Neuron (in vitro differentiated cells): ENCODE data around the gene NECAB3.

Experiments used
- H2AFZ ChIP-seq: one replicate; pipeline ENCODE4 v1.6.1; 2013; ENCODE audit warnings: low read depth, mild to moderate bottlenecking, inconsistent platforms, low read length, moderate library complexity
- H3K27me3 ChIP-seq: one replicate; pipeline ENCODE4 v1.6.1; 2013; ENCODE audit warnings: low read length; ENCODE audit not compliant: insufficient read depth
- H3K36me3 ChIP-seq: one replicate; pipeline ENCODE4 v1.6.1; 2013; ENCODE audit warnings: low read length; ENCODE audit not compliant: insufficient read depth
- H3K4me1 ChIP-seq: one replicate; pipeline ENCODE4 v1.6.1; 2013; ENCODE audit warnings: low read length; ENCODE audit not compliant: insufficient read depth
- H3K4me3 ChIP-seq: 2 replicates; pipeline ENCODE4 v1.5.1; 2013; ENCODE audit warnings: mild to moderate bottlenecking, low read length, moderate library complexity
- H3K9me3 ChIP-seq: one replicate; pipeline ENCODE4 v1.6.1; 2013; ENCODE audit warnings: low read length

Gene NECAB3

GRCh38 chr20:33609504-33609903 lies 64.7 kb downstream of the NECAB3 start:
- H2AFZ ChIP-seq: no peak overlapping the region
- H3K4me1 ChIP-seq: no peaks in the 10 kb centered on the region
- H3K36me3 ChIP-seq: peaks cover 50% of the 10 kb centered on the region
- H3K27me3 ChIP-seq: no peaks in the 10 kb centered on the region
- H3K9me3 ChIP-seq: no peaks in the 10 kb centered on the region
- H3K4me3 ChIP-seq: no peak overlapping the region
